Type B pancreatic cell (in vitro differentiated cells): ENCODE data around the gene NME9. TPM values are rescaled to one million over a fixed set of nuclear protein-coding genes. Genes with fewer than 3 reads are reported as not detected.

Experiments used
- DNase-seq: peaks from one replicate; pipeline ENCODE4 v3.0.0; 2021; ENCODE audit warnings: mixed read lengths; ENCODE audit not compliant: unreplicated experiment; ENCODE audit errors: extremely low spot score
- H3K27ac Mint-ChIP-seq: 2 replicates; pipeline ENCODE4 v1.8.0; 2021; ENCODE audit warnings: mild to moderate bottlenecking, mixed read lengths
- H3K27me3 Mint-ChIP-seq: 2 replicates; pipeline ENCODE4 v1.8.0; 2021; ENCODE audit warnings: mixed read lengths
- H3K36me3 Mint-ChIP-seq: 2 replicates; pipeline ENCODE4 v1.8.0; 2021; ENCODE audit warnings: mixed read lengths
- H3K4me1 Mint-ChIP-seq: one replicate; pipeline ENCODE4 v1.8.0; 2021; ENCODE audit warnings: mixed read lengths; ENCODE audit not compliant: unreplicated experiment
- H3K4me3 Mint-ChIP-seq: 2 replicates; pipeline ENCODE4 v1.8.0; 2021; ENCODE audit warnings: mild to moderate bottlenecking, mixed read lengths
- H3K9me3 Mint-ChIP-seq: 2 replicates; pipeline ENCODE4 v1.8.0; 2021; ENCODE audit warnings: mixed read lengths
- CTCF ChIP-seq: fragments of 200-600 bp; sonication (generic); conservative IDR thresholded peaks from 2 replicates; pipeline ENCODE4 v1.5.0; 2021; ENCODE audit warnings: antibody characterized with exemption, mild to moderate bottlenecking
- total RNA-seq: library from RNA; stranded (reverse); gene quantifications from 2 replicates; pipeline ENCODE4 v1.2.1, GENCODE V29; 2021; ENCODE audit warnings: low replicate concordance

NME9 gene
- total RNA-seq, 1 donor from 2014 or later: 3.7 TPM

GRCh38 chr3:138375447-138375846 is 45.8 kb upstream of the NME9 start:
- H3K4me3 Mint-ChIP-seq: no peak overlapping the region
- no peaks in the 10 kb centered on the region for H3K9me3 Mint-ChIP-seq
- no peaks in the 10 kb centered on the region for H3K4me1 Mint-ChIP-seq
- peaks cover 22% of the 10 kb centered on the region for H3K36me3 Mint-ChIP-seq
- TF ChIP-seq CTCF: no peak
- H3K27me3 Mint-ChIP-seq: no peaks in the 10 kb centered on the region
- DNase-seq: no peak
- H3K27ac Mint-ChIP-seq: no peak overlapping the region

GRCh38 chr3:138374573-138375134 is 45.0 kb upstream of the NME9 start:
- Mint-ChIP-seq H3K27ac (no peak overlapping the region), H3K27me3 (no peaks in the 10 kb centered on the region), H3K9me3 (no peaks in the 10 kb centered on the region), H3K4me1 (no peaks in the 10 kb centered on the region), H3K4me3 (no peak overlapping the region), H3K36me3 (peaks cover 22% of the 10 kb centered on the region)
- DNase-seq: no peak
- TF ChIP-seq CTCF: no peak

- no peak overlapping the region for H3K4me3 Mint-ChIP-seq
- H3K9me3 Mint-ChIP-seq: no peaks in the 10 kb centered on the region
- H3K36me3 Mint-ChIP-seq: peaks cover 18% of the 10 kb centered on the region
- no peaks in the 10 kb centered on the region for H3K4me1 Mint-ChIP-seq
- DNase-seq: no peak
- no peak overlapping the region for H3K27ac Mint-ChIP-seq
- TF ChIP-seq CTCF: no peak
- H3K27me3 Mint-ChIP-seq: no peaks in the 10 kb centered on the region
These were observed 44.1 kb upstream of the NME9 start for GRCh38 chr3:138373736-138374094.

GRCh38 chr3:138373087-138373735 is 43.6 kb upstream of the NME9 start:
- no peak overlapping the region for H3K4me3 Mint-ChIP-seq
- DNase-seq: no peak

GRCh38 chr3:138371070-138371965 is 41.7 kb upstream of the NME9 start:
- no peaks in the 10 kb centered on the region for H3K9me3 Mint-ChIP-seq
- H3K4me1 Mint-ChIP-seq: peaks cover 9% of the 10 kb centered on the region
- no peak for TF ChIP-seq CTCF
- H3K27me3 Mint-ChIP-seq: no peaks in the 10 kb centered on the region
- no peak overlapping the region for H3K27ac Mint-ChIP-seq
- DNase-seq: no peak
- peaks cover 15% of the 10 kb centered on the region for H3K36me3 Mint-ChIP-seq
- H3K4me3 Mint-ChIP-seq: no peak overlapping the region

More at GRCh38 chr3:138373087-138373735, 43.6 kb upstream of the NME9 start:
- TF ChIP-seq CTCF: no peak
- H3K4me1 Mint-ChIP-seq: peaks cover under 1% of the 10 kb centered on the region
- H3K36me3 Mint-ChIP-seq: peaks cover 15% of the 10 kb centered on the region
- H3K9me3 Mint-ChIP-seq: no peaks in the 10 kb centered on the region
- no peak overlapping the region for H3K27ac Mint-ChIP-seq
- H3K27me3 Mint-ChIP-seq: no peaks in the 10 kb centered on the region
